ENCODE results near the gene DYRK1A.
"Not testable (repeated sequence)": the region's sequence is repeated elsewhere in the genome, so short reads cannot be mapped to it uniquely, and the experiment has no call there.

Gene DYRK1A

GRCh38 chr21:37522641-37523295 is 156.2 kb downstream of the DYRK1A start:
- in situ Hi-C loops (cut with MboI; ENCODE audit: low sequenced_read_pairs), result no loop called here

- in situ Hi-C loops (cut with MboI; ENCODE audit: low sequenced_read_pairs), result not testable (repeated sequence)
These were observed 158.4 kb downstream of the DYRK1A start for GRCh38 chr21:37524944-37525343.

GRCh38 chr21:37525810-37526209 is 159.2 kb downstream of the DYRK1A start:
- in situ Hi-C loops (cut with MboI; ENCODE audit: low sequenced_read_pairs), result no loop called here

GRCh38 chr21:37527103-37527502 is 160.5 kb downstream of the DYRK1A start:
- in situ Hi-C loops (cut with MboI; ENCODE audit: low sequenced_read_pairs), result no loop called here

- in situ Hi-C loops (cut with MboI; ENCODE audit: low sequenced_read_pairs), result no loop called here
These were observed 161.1 kb downstream of the DYRK1A start for GRCh38 chr21:37527716-37528115.

- in situ Hi-C loops (cut with MboI; ENCODE audit: low sequenced_read_pairs), result no loop called here
These were observed 161.8 kb downstream of the DYRK1A start for GRCh38 chr21:37528150-37528937.

GRCh38 chr21:37529649-37530048 is 163.1 kb downstream of the DYRK1A start:
- in situ Hi-C loops (cut with MboI; ENCODE audit: low sequenced_read_pairs), result no loop called here

- in situ Hi-C loops (cut with MboI; ENCODE audit: low sequenced_read_pairs), result no loop called here
These were observed 164.4 kb downstream of the DYRK1A start for GRCh38 chr21:37530901-37531351.

- in situ Hi-C loops (cut with MboI; ENCODE audit: low sequenced_read_pairs), result no loop called here
These were observed 164.9 kb downstream of the DYRK1A start for GRCh38 chr21:37531431-37531932.

GRCh38 chr21:37532868-37533780 is 166.6 kb downstream of the DYRK1A start:
- in situ Hi-C loops (cut with MboI; ENCODE audit: low sequenced_read_pairs), result no loop called here

- in situ Hi-C loops (cut with MboI; ENCODE audit: low sequenced_read_pairs), result no loop called here
These were observed 167.9 kb downstream of the DYRK1A start for GRCh38 chr21:37534431-37534830.

- in situ Hi-C loops (cut with MboI; ENCODE audit: low sequenced_read_pairs), result no loop called here
These were observed 168.6 kb downstream of the DYRK1A start for GRCh38 chr21:37535130-37535529.

GRCh38 chr21:37535672-37536071 is 169.1 kb downstream of the DYRK1A start:
- in situ Hi-C loops (cut with MboI; ENCODE audit: low sequenced_read_pairs), result no loop called here

- in situ Hi-C loops (cut with MboI; ENCODE audit: low sequenced_read_pairs), result no loop called here
These were observed 170.2 kb downstream of the DYRK1A start for GRCh38 chr21:37536616-37537278.

- in situ Hi-C loops (cut with MboI; ENCODE audit: low sequenced_read_pairs), result no loop called here
These were observed 170.9 kb downstream of the DYRK1A start for GRCh38 chr21:37537391-37537996.

GRCh38 chr21:37538971-37539590 is 172.5 kb downstream of the DYRK1A start:
- in situ Hi-C loops (cut with MboI; ENCODE audit: low sequenced_read_pairs), result no loop called here

GRCh38 chr21:37541128-37541527 is 174.6 kb downstream of the DYRK1A start:
- in situ Hi-C loops (cut with MboI; ENCODE audit: low sequenced_read_pairs), result not testable (repeated sequence)

- in situ Hi-C loops (cut with MboI; ENCODE audit: low sequenced_read_pairs), result no loop called here
These were observed 175.9 kb downstream of the DYRK1A start for GRCh38 chr21:37542512-37542911.

- in situ Hi-C loops (cut with MboI; ENCODE audit: low sequenced_read_pairs), result no loop called here
These were observed 179.8 kb downstream of the DYRK1A start for GRCh38 chr21:37546299-37546908.

Data from HL-60/S4 treated with phorbol 12-myristate 13-acetate at 8.2 ng/mL for 4 days and 3 days (cell line).